PC-3 (cell line): ENCODE results near the gene FBN3. TPM values are rescaled to one million over a fixed set of nuclear protein-coding genes. Genes with fewer than 3 reads are reported as not detected.

Experiments
- ATAC-seq: fragments of 200-7000 bp; cut with Tn5 transposase; 2 replicates; pipeline ENCODE4 v1.9.1; 2020; ENCODE audit warnings: mild to moderate bottlenecking, moderate library complexity
- BruUV-seq: library from RNA; stranded (reverse); fragments of 400-500 nt; replicated peaks from 2 replicates; lab custom pipeline; 2021; lab: Mats Ljungman, UMichigan
- CTCF ChIA-PET: fragments of 300-600 bp; sonication (Branson Sonifier 250); formaldehyde crosslinking; loops from one replicate; lab custom pipeline; 2022; ENCODE audit warnings: antibody characterized with exemption; lab: Charles Lee
- POLR2A ChIA-PET: fragments of 300-600 bp; sonication (Branson Sonifier 250); formaldehyde crosslinking; loops from one replicate; lab custom pipeline; 2022; ENCODE audit warnings: antibody characterized with exemption; ENCODE audit not compliant: unreplicated experiment; lab: Charles Lee
- DNase-seq: peaks from one replicate; pipeline ENCODE4 v3.0.0-alpha.2; 2015
- H2AFZ ChIP-seq: fragments of 300-600 bp; sonication (generic); 2 replicates; pipeline ENCODE4 v1.6.0; 2016; ENCODE audit warnings: antibody characterized with exemption, low read length
- H3F3A ChIP-seq: fragments of 300-600 bp; sonication (generic); one replicate; pipeline ENCODE4 v1.6.0; 2017; ENCODE audit warnings: antibody characterized with exemption, low read length, control low read depth, mild to moderate bottlenecking; ENCODE audit not compliant: unreplicated experiment
- H3K27ac ChIP-seq: fragments of 300-600 bp; sonication (generic); 2 replicates; pipeline ENCODE4 v1.5.1; 2016; ENCODE audit warnings: mild to moderate bottlenecking, low read length
- H3K27me3 ChIP-seq: fragments of 300-600 bp; sonication (generic); 2 replicates; pipeline ENCODE4 v1.6.1; 2016; ENCODE audit warnings: low read length, mixed read lengths
- H3K36me3 ChIP-seq: fragments of 300-600 bp; sonication (generic); 2 replicates; pipeline ENCODE4 v1.6.1; 2016; ENCODE audit warnings: low read depth, mixed run types, low read length, mixed read lengths
- H3K4me1 ChIP-seq: fragments of 300-600 bp; sonication (generic); 2 replicates; pipeline ENCODE4 v1.5.1; 2016; ENCODE audit warnings: low read length; ENCODE audit not compliant: insufficient read depth
- H3K4me2 ChIP-seq: fragments of 300-600 bp; sonication (generic); 2 replicates; pipeline ENCODE4 v1.6.0; 2016; ENCODE audit warnings: low read length
- H3K4me3 ChIP-seq: fragments of 300-600 bp; sonication (generic); 2 replicates; pipeline ENCODE4 v1.5.1; 2016; ENCODE audit warnings: mild to moderate bottlenecking, low read length, mixed read lengths
- H3K79me2 ChIP-seq: fragments of 300-600 bp; sonication (generic); 2 replicates; pipeline ENCODE4 v1.6.1; 2017; ENCODE audit warnings: low read length, mixed read lengths
- H3K9ac ChIP-seq: fragments of 300-600 bp; sonication (generic); 2 replicates; pipeline ENCODE4 v1.6.0; 2016; ENCODE audit warnings: mild to moderate bottlenecking, low read length
- H3K9me2 ChIP-seq: fragments of 300-600 bp; sonication (generic); replicated peaks from 2 replicates; pipeline ENCODE4 v1.6.1; 2016; ENCODE audit warnings: mixed run types, low read length, mixed read lengths
- H3K9me3 ChIP-seq: fragments of 300-600 bp; sonication (generic); 2 replicates; pipeline ENCODE4 v1.6.1; 2016; ENCODE audit warnings: low read length, mixed read lengths
- H4K20me1 ChIP-seq: fragments of 300-600 bp; sonication (generic); 2 replicates; pipeline ENCODE4 v1.6.1; 2016; ENCODE audit warnings: low read length, mixed read lengths
- CTCF ChIP-seq: fragments of 300-600 bp; sonication (generic); conservative IDR thresholded peaks from 2 replicates; pipeline ENCODE4 v1.5.1; 2017; ENCODE audit warnings: antibody characterized with exemption, low read depth, mild to moderate bottlenecking, low read length
- EZH2 ChIP-seq: fragments of 300-600 bp; sonication (generic); IDR thresholded peaks from one replicate; pipeline ENCODE4 v1.6.1; 2017; ENCODE audit warnings: antibody characterized with exemption, mild to moderate bottlenecking, low read length; ENCODE audit not compliant: unreplicated experiment
- EZH2phosphoT487 ChIP-seq: fragments of 300-600 bp; sonication (generic); IDR thresholded peaks from 2 replicates; pipeline ENCODE4 v1.6.1; 2018; ENCODE audit warnings: mild to moderate bottlenecking, antibody characterized with exemption, low read length, borderline replicate concordance
- intact Hi-C: fragments of 100-400 bp; cut with micrococcal nuclease; formaldehyde crosslinking; loops from 2 replicates; pipeline ENCODE4 v1.9.0; 2023
- total RNA-seq: library from RNA; depleted of rRNA; stranded (reverse); fragments of >200 nt; gene quantifications from 2 replicates; pipeline ENCODE4 v1.2.3, GENCODE V29; 2014

Gene FBN3
- total RNA-seq, 1 experiment from 2014 or later = under 0.01 TPM

GRCh38 chr19:8093740-8094139 lies 55.7 kb downstream of the FBN3 start:
- Histone ChIP-seq H3K9me3 (peaks cover 9% of the 10 kb centered on the region), H3K9ac (no peak overlapping the region), H3K9me2 (no peaks in the 10 kb centered on the region), H3K27me3 (no peaks in the 10 kb centered on the region), H4K20me1 (no peaks in the 10 kb centered on the region), H3K36me3 (no peaks in the 10 kb centered on the region), H3K4me3 (no peak overlapping the region), H3K27ac (no peak overlapping the region), H3F3A (no peaks in the 10 kb centered on the region), H3K79me2 (no peaks in the 10 kb centered on the region), H3K4me2 (no peak overlapping the region), H3K4me1 (no peaks in the 10 kb centered on the region), H2AFZ (no peak overlapping the region)
- TF ChIP-seq EZH2 = no peak
- TF ChIP-seq CTCF = no peak
- no peak for TF ChIP-seq EZH2phosphoT487
- DNase-seq (no peak), ATAC-seq (no peak)
- BruUV-seq = no TSS peak
- CTCF ChIA-PET = no interaction called here
- intact Hi-C loops = no loop called here
- POLR2A ChIA-PET = no interaction called here

- Histone ChIP-seq H3F3A (no peaks in the 10 kb centered on the region), H3K9ac (no peak overlapping the region), H3K4me3 (no peak overlapping the region), H3K79me2 (no peaks in the 10 kb centered on the region), H3K9me3 (peaks cover 9% of the 10 kb centered on the region), H3K9me2 (no peaks in the 10 kb centered on the region), H3K27ac (no peak overlapping the region), H3K36me3 (no peaks in the 10 kb centered on the region), H3K27me3 (no peaks in the 10 kb centered on the region), H2AFZ (no peak overlapping the region), H3K4me2 (no peak overlapping the region), H3K4me1 (peaks cover 9% of the 10 kb centered on the region), H4K20me1 (no peaks in the 10 kb centered on the region)
- ChIA-PET POLR2A (no interaction called here), CTCF (interaction anchor here (0.6 kb wide), 1 partner anchor 498 kb away, joined by 3 read pairs; no protein-coding TSS in a partner anchor)
- ATAC-seq (no peak), DNase-seq (no peak)
- BruUV-seq = no TSS peak
- TF ChIP-seq EZH2phosphoT487 = no peak
- no peak for TF ChIP-seq EZH2
- TF ChIP-seq CTCF = no peak
- intact Hi-C loops = no loop called here
These were observed 58.4 kb downstream of the FBN3 start for GRCh38 chr19:8090950-8091349.

GRCh38 chr19:8089664-8090601 lies 59.5 kb downstream of the FBN3 start:
- ATAC-seq (no peak), DNase-seq (no peak)
- TF ChIP-seq CTCF (no peak), EZH2 (no peak), EZH2phosphoT487 (no peak)
- Histone ChIP-seq H3K9ac (no peak overlapping the region), H3K9me3 (no peaks in the 10 kb centered on the region), H3K27me3 (no peaks in the 10 kb centered on the region), H3K27ac (no peak overlapping the region), H3K4me3 (no peak overlapping the region), H3K36me3 (no peaks in the 10 kb centered on the region), H3K4me1 (peaks cover 10% of the 10 kb centered on the region), H3K4me2 (no peak overlapping the region), H2AFZ (no peak overlapping the region), H4K20me1 (no peaks in the 10 kb centered on the region), H3K9me2 (no peaks in the 10 kb centered on the region), H3K79me2 (no peaks in the 10 kb centered on the region), H3F3A (no peaks in the 10 kb centered on the region)
- intact Hi-C loops = no loop called here
- CTCF ChIA-PET = no interaction called here
- POLR2A ChIA-PET = no interaction called here
- no TSS peak for BruUV-seq
